Measurements from ENCODE around the gene PSMC4. TPM values are rescaled to one million over a fixed set of nuclear protein-coding genes. Genes with fewer than 3 reads are reported as not detected.

PSMC4 gene
- total and polyA plus RNA-seq, 2 experiments from 2014 or later = 101 to 126 TPM

DNA sequence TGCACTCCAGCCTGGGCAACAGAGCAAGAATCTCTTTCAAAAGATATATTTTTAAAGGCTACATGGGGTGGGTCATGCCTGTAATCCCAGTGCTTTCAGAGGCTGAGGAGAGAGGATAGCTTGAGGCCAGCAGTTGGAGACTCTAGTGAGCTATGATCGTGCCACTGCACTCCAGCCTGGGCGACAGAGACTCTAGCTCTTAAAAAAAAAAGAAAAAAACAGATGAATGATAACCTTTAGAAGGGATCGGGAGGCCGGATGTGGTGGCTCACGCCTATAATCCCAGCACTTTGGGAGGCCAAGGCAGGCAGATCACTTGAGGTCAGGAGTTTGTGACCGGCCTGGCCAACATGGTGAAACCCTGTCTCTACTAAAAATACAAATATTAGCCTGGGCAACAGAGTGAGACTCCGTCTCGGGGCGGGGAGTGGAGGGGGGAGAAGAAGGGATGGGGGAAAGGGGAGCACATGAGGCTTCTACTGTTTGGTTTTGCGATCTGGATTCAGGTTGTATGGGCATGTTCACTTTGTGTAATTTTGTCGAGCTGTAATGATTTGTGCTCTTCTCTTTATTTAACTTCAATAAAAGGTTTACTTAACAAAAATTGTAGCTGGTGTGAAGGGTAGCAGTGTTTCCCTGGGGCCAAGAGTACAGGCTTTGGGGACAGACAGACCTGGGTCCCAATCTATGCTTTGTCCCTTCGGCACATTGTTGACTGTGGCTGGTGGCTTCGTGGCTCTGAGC, 1.1 kb upstream of the PSMC4 start:
- peak overlapping the region; percentile 60 for H3K4me3 ChIP-seq
- peaks cover 23% of the 10 kb centered on the region for H3K36me3 ChIP-seq
- TF ChIP-seq, protein P1, sequence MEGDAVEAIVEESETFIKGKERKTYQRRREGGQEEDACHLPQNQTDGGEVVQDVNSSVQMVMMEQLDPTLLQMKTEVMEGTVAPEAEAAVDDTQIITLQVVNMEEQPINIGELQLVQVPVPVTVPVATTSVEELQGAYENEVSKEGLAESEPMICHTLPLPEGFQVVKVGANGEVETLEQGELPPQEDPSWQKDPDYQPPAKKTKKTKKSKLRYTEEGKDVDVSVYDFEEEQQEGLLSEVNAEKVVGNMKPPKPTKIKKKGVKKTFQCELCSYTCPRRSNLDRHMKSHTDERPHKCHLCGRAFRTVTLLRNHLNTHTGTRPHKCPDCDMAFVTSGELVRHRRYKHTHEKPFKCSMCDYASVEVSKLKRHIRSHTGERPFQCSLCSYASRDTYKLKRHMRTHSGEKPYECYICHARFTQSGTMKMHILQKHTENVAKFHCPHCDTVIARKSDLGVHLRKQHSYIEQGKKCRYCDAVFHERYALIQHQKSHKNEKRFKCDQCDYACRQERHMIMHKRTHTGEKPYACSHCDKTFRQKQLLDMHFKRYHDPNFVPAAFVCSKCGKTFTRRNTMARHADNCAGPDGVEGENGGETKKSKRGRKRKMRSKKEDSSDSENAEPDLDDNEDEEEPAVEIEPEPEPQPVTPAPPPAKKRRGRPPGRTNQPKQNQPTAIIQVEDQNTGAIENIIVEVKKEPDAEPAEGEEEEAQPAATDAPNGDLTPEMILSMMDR (IDR thresholded peaks at IDR 0.05; ENCODE audit: low read depth, low read length) = no peak
- H3K27me3 ChIP-seq = no peaks in the 10 kb centered on the region
- H3K9me3 ChIP-seq (ENCODE audit: low read depth) = no peaks in the 10 kb centered on the region
- H3K4me1 ChIP-seq (ENCODE audit: low read depth) = no peaks in the 10 kb centered on the region
- H3K27ac ChIP-seq = peak overlapping the region; percentile 94
- DNase-seq (ENCODE audit: low read depth in 1 of 2, low spot score in 1 of 2) = no peak

- peak overlapping the region; percentile 60 for H3K4me3 ChIP-seq
- DNase-seq (ENCODE audit: low read depth in 1 of 2, low spot score in 1 of 2) = no peak
- no peaks in the 10 kb centered on the region for H3K4me1 ChIP-seq (ENCODE audit: low read depth)
- H3K9me3 ChIP-seq (ENCODE audit: low read depth) = no peaks in the 10 kb centered on the region
- TF ChIP-seq, protein P1 (IDR thresholded peaks at IDR 0.05; ENCODE audit: low read depth, low read length) = no peak
- H3K27me3 ChIP-seq = no peaks in the 10 kb centered on the region
- H3K36me3 ChIP-seq = peaks cover 27% of the 10 kb centered on the region
- peak overlapping the region; percentile 94 for H3K27ac ChIP-seq
These were observed 615 bp upstream of the PSMC4 start for GRCh38 chr19:39970425-39970674.

- TF ChIP-seq, protein P1 (IDR thresholded peaks at IDR 0.05; ENCODE audit: low read depth, low read length) = no peak
- no peaks in the 10 kb centered on the region for H3K4me1 ChIP-seq (ENCODE audit: low read depth)
- no peaks in the 10 kb centered on the region for H3K27me3 ChIP-seq
- no peaks in the 10 kb centered on the region for H3K9me3 ChIP-seq (ENCODE audit: low read depth)
- DNase-seq (ENCODE audit: low read depth in 1 of 2, low spot score in 1 of 2) = no peak
- peak overlapping the region; percentile 60 for H3K4me3 ChIP-seq
- peaks cover 33% of the 10 kb centered on the region for H3K36me3 ChIP-seq
- peak overlapping the region; percentile 37 for H3K27ac ChIP-seq
These were observed 543 bp downstream of the PSMC4 start for GRCh38 chr19:39971380-39972035.

DNA sequence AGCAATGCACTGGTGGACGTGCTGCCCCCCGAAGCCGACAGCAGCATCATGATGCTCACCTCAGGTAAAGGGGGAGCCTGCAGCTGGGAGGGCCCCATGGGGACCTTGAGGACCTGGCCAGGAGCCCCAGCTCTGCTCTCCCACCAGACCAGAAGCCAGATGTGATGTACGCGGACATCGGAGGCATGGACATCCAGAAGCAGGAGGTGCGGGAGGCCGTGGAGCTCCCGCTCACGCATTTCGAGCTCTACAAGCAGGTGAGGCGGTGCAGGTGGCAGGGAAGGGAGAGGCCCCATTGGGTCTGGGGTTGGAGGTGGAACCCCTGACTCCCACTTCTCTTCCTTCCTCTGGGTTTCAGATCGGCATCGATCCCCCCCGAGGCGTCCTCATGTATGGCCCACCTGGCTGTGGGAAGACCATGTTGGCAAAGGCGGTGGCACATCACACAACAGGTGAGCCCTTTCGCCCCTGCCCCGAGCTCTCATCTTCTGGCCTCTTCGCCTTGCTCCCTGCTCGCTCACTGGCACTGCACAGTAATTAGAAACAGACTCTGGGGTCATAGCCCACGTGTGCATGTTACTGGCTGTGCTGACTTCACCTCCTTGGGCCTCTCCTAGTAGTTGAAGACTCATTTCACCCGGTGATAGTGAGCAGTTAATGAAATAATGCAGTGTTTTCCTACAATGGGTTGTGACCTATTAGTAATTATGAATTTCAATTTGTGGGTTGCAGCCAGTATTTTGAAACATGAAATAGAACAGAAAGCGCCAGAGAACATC, 3.6 kb downstream of the PSMC4 start:
- no peaks in the 10 kb centered on the region for H3K9me3 ChIP-seq (ENCODE audit: low read depth)
- TF ChIP-seq, protein P1 (IDR thresholded peaks at IDR 0.05; ENCODE audit: low read depth, low read length) = no peak
- no peak for DNase-seq (ENCODE audit: low read depth in 1 of 2, low spot score in 1 of 2)
- no peaks in the 10 kb centered on the region for H3K27me3 ChIP-seq
- no peak overlapping the region for H3K4me3 ChIP-seq
- H3K36me3 ChIP-seq = peaks cover 55% of the 10 kb centered on the region
- no peak overlapping the region for H3K27ac ChIP-seq
- no peaks in the 10 kb centered on the region for H3K4me1 ChIP-seq (ENCODE audit: low read depth)

GRCh38 chr19:39982883-39983282, 11.9 kb downstream of the PSMC4 start:
- Histone ChIP-seq H3K27ac (no peak overlapping the region), H3K9me3 (ENCODE audit: low read depth) (no peaks in the 10 kb centered on the region), H3K27me3 (no peaks in the 10 kb centered on the region), H3K4me3 (no peak overlapping the region), H3K36me3 (peaks cover 31% of the 10 kb centered on the region), H3K4me1 (ENCODE audit: low read depth) (no peaks in the 10 kb centered on the region)
- DNase-seq (ENCODE audit: low read depth in 1 of 2, low spot score in 1 of 2) = no peak
- TF ChIP-seq, protein P1 (IDR thresholded peaks at IDR 0.05; ENCODE audit: low read depth, low read length) = no peak

Data from cardiac muscle cell (in vitro differentiated cells and primary cell).